WI38 (cell line): ENCODE measurements around the gene FOXK1.
A peak's percentile ranks its signal among the peaks of the same experiment; 100 is the strongest.

Experiments used
- H3K4me3 ChIP-seq: 2 replicates; pipeline ENCODE4 v1.5.1; 2011; ENCODE audit warnings: low read depth, mild to moderate bottlenecking, control low read depth, low read length
- CTCF ChIP-seq: IDR thresholded peaks from 2 replicates; pipeline ENCODE4 v1.5.1; 2012; ENCODE audit warnings: low read depth, mild to moderate bottlenecking, control low read depth, low read length

The FOXK1 gene

GRCh38 chr7:4730971-4731370 lies 48.9 kb downstream of the FOXK1 start:
- TF ChIP-seq CTCF = no peak
- H3K4me3 ChIP-seq = no peak overlapping the region

GRCh38 chr7:4731803-4732202 lies 49.7 kb downstream of the FOXK1 start:
- H3K4me3 ChIP-seq = no peak overlapping the region
- TF ChIP-seq CTCF = no peak

- no peak for TF ChIP-seq CTCF
- no peak overlapping the region for H3K4me3 ChIP-seq
These were observed 51.9 kb downstream of the FOXK1 start for GRCh38 chr7:4733936-4734528.

- H3K4me3 ChIP-seq = no peak overlapping the region
- no peak for TF ChIP-seq CTCF
These were observed 52.7 kb downstream of the FOXK1 start for GRCh38 chr7:4734587-4735345.

GRCh38 chr7:4737300-4737699 lies 55.2 kb downstream of the FOXK1 start:
- TF ChIP-seq CTCF = no peak

GRCh38 chr7:4738711-4739527 lies 56.8 kb downstream of the FOXK1 start:
- peak overlapping the region; percentile 36 for H3K4me3 ChIP-seq
- TF ChIP-seq CTCF = no peak

More at GRCh38 chr7:4737300-4737699, 55.2 kb downstream of the FOXK1 start:
- no peak overlapping the region for H3K4me3 ChIP-seq
